GM19438 (cell line): ENCODE data around the gene PHF21A.

ENCODE experiments used
- ATAC-seq: cut with Tn5 transposase; IDR thresholded peaks from one replicate; pipeline ENCODE4 v1.9.1; 2021; ENCODE audit warnings: low read depth; ENCODE audit not compliant: unreplicated experiment

PHF21A gene

DNA sequence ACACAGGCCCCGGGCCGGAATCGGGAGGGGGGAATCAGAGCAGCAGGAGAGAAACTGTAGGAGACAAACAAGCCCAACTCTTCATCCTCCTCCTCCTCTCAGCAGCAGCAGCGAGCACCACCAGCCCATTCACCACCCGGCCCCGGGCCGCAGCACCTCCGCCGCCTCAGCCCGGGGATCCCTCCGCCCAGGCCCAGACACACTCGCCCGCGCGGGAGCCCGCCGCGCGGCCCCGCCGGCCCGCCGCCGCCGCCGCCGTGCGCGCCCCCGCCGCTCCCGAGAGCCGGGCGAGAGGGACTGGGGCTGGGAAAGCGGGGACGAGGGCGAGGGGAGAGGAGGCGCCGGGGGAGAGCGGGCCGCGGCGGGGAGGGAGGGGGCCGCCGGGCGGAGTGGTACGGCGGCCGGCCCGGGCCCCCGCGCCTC lies at the start of gene PHF21A:
PHF21A (minus strand) TSS at position 154 of the 423 bp plus-strand sequence. CDS start 37,235 bp downstream, outside the sequence.
- ATAC-seq, result peak; percentile 41

GRCh38 chr11:46170797-46171196 lies 49.5 kb upstream of the PHF21A start:
- ATAC-seq, result no peak

DNA sequence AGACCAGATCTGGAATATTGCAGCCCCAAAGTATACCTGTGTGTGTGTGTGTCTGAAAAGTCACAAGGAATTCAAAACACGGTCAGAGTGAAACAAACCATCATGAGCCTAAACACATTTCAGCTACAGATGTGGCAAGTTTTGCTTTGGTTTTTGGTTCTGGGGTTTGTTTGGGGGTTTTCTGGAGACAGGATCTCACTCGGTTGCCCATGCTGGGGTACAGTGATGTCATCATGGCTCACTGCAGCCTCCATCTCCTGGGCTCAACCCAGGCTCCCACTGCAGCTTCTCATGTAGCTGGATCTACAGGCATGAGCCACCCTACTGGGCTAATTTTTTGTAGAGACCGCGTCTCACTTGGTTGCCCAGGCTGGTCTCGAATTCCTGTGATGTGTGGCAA lies 41.4 kb upstream of the PHF21A start:
- no peak for ATAC-seq

- no peak for ATAC-seq
Measured at GRCh38 chr11:46161201-46161600, 39.9 kb upstream of the PHF21A start.

GRCh38 chr11:46160100-46160499 lies 38.8 kb upstream of the PHF21A start:
- no peak for ATAC-seq

DNA sequence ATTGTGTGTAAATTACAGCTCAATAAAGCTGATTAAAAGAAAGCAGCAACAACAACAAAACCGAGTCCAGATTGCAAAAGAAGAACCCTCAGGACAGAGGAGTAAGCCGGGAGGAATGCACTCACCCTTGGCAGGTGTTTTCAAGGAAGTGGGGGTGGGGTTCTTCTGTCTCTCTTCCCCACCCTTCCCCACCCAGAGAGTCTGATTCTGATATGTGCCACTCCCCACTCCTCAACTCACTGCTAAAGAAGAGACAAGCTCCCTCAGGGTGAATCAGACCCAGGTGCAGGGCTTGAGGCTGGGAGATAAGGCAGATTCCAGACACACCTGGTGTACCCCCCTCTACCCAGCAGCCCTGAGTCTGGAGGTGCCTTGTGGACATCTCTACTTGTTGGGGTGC lies 38.4 kb upstream of the PHF21A start:
- no peak for ATAC-seq

DNA sequence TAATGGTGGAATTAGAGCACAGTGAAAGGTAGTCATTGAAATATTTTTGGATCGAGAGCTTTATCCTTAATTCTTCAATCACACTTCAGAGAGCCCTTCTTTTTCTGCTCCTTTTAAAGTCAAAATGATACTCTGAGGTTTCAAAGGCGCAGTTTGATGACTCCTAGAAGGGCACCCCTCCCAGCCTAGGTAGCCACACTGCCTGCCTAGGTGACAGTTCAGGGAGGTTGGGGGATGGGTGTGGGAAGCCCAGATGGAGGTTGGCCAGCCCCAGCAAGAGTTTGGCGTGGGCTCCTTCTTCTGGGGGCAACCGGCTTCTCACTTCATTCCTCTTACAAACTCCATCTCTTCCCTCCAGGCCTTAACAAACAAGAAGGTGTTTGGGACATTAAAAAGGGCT lies 28.6 kb upstream of the PHF21A start:
- no peak for ATAC-seq

GRCh38 chr11:46149342-46149741 lies 28.1 kb upstream of the PHF21A start:
- no peak for ATAC-seq

DNA sequence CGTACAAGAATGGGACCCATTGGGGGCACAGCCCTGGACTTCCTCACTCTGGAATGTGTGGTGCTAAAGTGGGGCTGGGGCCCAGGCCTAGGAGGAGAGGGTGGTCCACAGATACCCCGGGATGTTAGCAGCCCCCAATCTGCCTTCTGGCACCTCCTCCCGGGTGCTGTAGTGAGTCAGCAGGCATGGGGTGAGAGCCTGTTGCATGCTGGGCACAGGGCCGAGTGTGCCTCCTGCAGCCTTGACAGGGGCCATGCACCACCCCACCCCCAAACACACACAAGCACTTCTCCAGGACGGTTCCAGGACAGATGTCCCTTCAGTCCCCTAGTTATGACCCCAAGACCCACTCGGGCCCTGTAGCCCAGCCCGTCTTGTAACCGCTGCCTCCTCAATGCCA lies 23.5 kb upstream of the PHF21A start:
- no peak for ATAC-seq

GRCh38 chr11:46143049-46143806 lies 22.0 kb upstream of the PHF21A start:
- no peak for ATAC-seq

DNA sequence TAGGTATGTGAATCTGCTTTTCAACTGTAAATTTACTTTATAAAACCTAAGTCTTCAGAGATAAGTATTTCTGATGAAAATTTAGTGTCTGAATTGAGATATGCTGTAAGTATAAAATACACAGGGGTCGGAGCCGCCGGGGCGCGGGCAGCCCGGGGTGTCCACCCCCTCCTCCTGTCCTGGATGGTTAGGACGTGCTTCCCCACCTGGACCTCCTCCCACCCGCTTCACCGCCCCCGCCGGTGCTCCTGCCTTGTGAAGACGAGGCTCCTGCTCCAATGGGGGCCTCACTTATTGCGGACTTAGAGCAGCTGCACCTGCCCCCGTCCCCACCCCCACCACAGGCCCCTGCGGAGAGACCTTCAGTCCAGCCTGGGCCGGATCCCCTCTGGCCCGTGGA lies 21.3 kb upstream of the PHF21A start:
- ATAC-seq, result no peak

- ATAC-seq, result no peak
Measured at GRCh38 chr11:46141597-46141996, 20.3 kb upstream of the PHF21A start.

DNA sequence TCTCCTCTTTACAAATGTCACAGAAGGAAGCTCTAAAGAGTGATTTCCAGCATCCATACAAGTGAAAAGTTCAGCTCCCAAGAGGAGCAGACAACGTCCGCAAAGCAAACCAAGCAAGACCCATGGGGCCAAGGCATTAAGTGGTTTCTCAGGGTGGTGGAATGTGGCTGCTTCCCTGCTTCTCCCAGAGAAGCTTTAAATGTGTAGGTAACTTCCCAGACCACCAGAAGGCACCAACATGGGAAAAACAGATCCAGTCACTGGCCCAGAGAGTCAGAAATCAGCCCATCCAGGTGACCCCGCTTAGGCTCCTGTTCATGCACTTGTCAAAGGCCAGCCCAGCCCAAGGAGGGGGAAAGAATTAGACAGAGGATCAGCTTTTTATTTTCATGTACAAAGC lies 13.3 kb upstream of the PHF21A start:
- ATAC-seq, result no peak

DNA sequence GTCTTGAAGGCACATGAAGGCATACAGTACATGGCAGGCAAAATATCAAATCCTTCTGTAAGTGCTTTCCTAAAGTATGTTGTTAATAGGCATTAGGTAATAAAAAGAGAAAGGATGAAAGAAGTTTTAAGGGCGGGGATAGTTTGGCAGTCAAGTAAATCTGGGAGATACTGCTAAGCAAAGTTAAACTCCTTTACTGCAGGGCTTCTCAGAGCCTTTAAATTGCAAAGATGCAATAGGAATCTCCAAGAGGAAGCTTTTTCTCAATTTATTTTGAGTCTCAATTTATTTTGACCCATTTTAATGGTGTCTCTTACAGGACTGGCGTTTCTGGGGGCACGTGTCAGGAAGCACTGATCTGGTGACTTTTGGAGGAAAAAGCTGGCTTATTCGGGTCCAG lies 12.8 kb upstream of the PHF21A start:
- no peak for ATAC-seq

DNA sequence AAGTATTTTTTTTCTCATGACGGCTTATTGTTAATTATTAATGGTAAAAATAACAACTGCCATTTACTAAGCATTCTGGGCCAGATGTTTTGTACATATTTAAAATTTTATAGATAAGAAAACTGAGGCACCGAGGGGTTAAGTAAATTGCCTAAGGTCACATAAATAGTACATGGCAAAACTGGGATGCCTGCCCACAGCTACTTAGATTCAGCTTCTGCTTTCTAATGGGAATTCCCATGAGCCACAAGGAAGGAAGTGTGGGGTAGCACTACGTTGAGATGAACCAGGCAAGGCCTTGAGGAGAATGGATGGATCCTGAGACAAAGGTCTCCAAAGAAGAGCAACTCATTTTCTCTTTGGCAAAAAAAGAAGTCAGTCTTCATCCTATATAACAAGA lies 11.9 kb upstream of the PHF21A start:
- no peak for ATAC-seq

- no peak for ATAC-seq
Measured at GRCh38 chr11:46130286-46130940, 9.2 kb upstream of the PHF21A start.

DNA sequence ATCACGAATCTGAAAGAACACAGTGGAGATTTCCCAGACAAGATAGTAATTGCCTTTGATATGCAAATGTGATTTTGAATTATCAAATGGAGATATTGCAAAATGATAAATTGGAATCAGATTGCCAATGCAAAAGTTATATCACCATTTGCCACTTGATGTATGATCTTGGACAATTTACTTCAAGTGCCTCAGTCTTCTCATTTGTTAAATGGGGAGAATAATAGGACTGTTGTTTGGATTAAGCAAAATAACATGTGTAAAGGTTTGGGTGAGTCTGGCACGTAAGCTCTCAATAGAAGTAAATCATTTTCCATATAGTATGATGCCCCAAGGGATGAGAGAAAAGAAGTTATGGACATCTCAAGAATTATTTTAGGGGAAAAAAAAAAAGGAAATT lies 7.9 kb upstream of the PHF21A start:
- ATAC-seq, result no peak

- ATAC-seq, result peak; percentile 78
Measured at GRCh38 chr11:46127150-46127638, 5.9 kb upstream of the PHF21A start.

DNA sequence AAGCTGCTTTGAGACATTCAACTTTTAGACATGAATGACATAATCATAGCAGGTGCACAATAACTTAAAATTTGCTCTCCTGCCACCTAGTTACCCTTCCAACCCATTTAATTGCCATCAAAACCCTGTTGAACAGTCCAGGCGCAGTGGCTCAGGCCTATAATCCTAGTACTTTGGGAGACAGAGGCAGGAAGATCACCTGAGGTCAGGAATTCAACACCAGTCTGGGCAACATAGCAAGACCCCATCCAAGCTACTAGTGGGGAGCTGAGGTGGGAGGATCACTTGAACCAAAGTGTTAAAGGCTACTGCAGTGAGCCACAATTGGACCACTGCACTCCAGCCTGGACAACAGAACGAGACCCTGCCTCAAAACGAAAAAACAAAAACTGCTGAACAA lies 4.0 kb upstream of the PHF21A start:
- no peak for ATAC-seq

- ATAC-seq, result no peak
Measured at GRCh38 chr11:46122945-46123715, 1.9 kb upstream of the PHF21A start.

DNA sequence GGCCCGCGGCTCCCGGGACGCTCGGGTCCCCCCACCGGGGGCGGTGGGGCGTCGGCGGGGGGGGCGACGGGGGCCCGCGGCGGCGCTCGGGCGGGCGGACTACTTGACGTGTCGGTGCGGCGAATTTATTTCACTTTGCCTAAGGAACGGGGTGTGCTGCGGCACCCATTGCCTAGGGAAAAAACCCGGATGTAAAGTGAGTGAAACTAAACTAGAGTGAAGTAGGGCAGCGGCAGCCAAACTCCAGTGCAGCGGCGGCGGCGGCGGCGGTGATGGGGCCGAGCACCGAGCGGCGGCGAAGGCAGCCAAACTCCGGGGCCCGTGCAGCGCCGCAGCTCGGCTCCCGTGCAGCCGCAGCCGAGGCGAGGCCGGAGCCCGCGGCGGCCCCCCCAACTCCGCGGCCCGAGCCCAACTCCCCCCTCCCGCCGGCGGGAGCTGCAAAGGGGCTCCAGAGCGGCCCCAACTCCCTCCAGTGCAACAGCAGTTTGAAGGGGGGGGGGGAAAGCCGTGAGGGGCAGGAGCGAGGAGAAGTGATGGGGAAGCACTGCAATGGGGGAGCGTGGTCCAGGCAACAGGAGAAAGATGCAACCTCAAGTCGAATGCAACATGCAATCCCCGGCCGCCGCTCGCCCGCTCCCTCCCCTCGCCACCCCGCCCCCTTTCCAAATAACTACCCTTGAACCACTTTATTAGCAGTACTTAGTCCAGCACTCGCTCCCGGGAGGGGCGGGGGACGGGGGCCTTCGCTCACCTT lies 647 bp upstream of the PHF21A start:
- peak; percentile 33 for ATAC-seq
